GM06990 (cell line): ENCODE results near the gene C19orf85.

Experiments
- DNase-seq: peaks from one replicate; pipeline ENCODE4 v3.0.0-alpha.2; 2011; ENCODE audit not compliant: insufficient read length; ENCODE audit errors: extremely low read depth
- H3K27me3 ChIP-seq: replicated peaks from 2 replicates; pipeline ENCODE4 v1.6.0; 2011; ENCODE audit warnings: low read length; ENCODE audit not compliant: control insufficient read depth, insufficient read depth
- H3K36me3 ChIP-seq: 2 replicates; pipeline ENCODE4 v1.5.1; 2011; ENCODE audit warnings: low read length; ENCODE audit not compliant: control insufficient read depth, insufficient read depth
- H3K4me3 ChIP-seq: replicated peaks from 2 replicates; pipeline ENCODE4 v1.5.1; 2011; ENCODE audit warnings: low read depth, mild to moderate bottlenecking, control low read depth, low read length
- TF ChIP-seq, protein P1 (sequence below): IDR thresholded peaks from 2 replicates; pipeline ENCODE4 v1.5.1; 2011; ENCODE audit warnings: low read length, control low read depth, mild to moderate bottlenecking, inconsistent platforms; ENCODE audit not compliant: insufficient read depth, poor library complexity, severe bottlenecking

C19orf85 gene

DNA sequence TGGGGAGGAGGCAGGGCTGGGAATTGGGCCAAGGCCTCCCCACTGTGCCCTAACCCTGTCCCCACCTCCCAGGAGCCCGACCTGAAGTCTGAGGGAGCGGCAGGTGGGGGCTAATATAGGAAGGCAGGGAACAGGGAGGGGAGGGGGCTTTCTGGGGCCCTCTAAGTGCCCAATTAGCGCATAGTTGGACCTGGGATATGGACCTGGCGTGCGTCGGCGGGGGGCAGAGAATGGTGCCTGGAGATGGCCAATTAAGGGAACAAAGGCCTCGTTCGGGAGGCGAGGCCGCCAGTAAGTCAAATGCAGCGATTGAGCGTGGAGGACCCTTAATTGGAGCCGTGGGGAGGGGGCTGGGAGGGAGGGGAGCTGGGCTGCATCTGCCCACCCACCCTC lies at the start of gene C19orf85:
TSS of gene C19orf85 (minus strand) at position 90 of the 393 bp plus-strand sequence. CDS start 197 bp downstream, outside the sequence.
- Histone ChIP-seq H3K36me3 (no peaks in the 10 kb centered on the region), H3K4me3 (no peak within 1 kb of the TSS), H3K27me3 (no peaks in the 10 kb centered on the region)
- DNase-seq: no peak
- TF ChIP-seq, protein P1, sequence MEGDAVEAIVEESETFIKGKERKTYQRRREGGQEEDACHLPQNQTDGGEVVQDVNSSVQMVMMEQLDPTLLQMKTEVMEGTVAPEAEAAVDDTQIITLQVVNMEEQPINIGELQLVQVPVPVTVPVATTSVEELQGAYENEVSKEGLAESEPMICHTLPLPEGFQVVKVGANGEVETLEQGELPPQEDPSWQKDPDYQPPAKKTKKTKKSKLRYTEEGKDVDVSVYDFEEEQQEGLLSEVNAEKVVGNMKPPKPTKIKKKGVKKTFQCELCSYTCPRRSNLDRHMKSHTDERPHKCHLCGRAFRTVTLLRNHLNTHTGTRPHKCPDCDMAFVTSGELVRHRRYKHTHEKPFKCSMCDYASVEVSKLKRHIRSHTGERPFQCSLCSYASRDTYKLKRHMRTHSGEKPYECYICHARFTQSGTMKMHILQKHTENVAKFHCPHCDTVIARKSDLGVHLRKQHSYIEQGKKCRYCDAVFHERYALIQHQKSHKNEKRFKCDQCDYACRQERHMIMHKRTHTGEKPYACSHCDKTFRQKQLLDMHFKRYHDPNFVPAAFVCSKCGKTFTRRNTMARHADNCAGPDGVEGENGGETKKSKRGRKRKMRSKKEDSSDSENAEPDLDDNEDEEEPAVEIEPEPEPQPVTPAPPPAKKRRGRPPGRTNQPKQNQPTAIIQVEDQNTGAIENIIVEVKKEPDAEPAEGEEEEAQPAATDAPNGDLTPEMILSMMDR: no peak

DNA sequence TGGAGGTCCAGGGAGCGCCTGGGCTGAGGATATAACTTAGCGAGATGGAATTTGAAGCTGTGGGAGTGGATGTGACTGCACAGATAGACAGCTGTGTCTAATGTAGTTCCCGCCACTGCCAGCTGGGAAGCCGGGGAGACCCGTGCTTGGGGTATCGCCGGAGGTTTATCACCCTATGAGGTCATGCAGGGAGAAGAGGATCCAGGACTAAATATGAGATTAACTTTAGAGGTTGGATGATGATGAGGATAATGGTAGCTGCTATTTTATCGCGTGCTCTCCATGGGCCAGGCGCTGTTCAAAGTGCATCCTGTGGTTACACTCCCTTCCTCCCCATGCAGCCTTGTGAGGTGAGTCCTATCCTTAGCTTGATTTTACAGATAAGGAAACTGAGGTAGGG lies 43.6 kb upstream of the C19orf85 start:
- Histone ChIP-seq H3K4me3 (no peak overlapping the region), H3K36me3 (no peaks in the 10 kb centered on the region), H3K27me3 (peaks cover 2% of the 10 kb centered on the region)
- TF ChIP-seq, protein P1: no peak
- no peak for DNase-seq

DNA sequence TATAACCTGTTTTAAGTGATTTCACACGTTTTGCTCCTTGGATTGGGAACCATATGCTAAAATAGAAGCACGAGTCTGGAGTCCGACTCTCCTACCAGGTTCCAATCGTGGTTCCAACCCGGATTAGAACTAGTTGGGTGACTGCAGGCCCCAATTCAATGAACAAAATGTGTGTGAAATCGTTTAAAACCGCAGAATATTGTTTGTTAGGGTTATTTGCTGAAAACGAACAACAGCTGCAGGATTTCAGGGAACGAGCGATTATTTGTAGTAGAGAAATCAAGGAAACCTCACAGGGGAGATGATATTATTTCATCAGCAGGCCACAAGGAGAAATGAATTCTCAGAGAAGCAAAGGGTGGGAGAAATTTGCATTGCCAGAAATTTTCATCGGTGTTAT lies 40.4 kb upstream of the C19orf85 start:
- no peak for DNase-seq
- H3K36me3 ChIP-seq: no peaks in the 10 kb centered on the region

DNA sequence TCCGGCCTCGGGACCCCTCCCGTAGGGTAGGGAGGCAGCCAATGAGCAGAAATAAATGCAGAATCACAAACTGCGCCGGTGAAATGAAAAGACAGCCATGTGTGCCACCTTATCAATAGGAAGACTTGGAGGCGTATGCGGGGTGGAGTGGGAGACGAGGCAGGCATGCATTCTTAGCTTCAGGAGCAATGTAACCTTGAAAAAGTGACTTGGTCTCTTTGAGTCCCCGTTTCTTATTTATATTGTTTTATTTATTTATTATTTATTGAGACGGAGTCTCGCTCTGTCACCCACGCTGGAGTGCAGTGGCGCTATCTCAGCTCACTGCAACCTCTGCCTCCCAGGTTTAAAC lies 39.7 kb upstream of the C19orf85 start:
- DNase-seq: no peak
- no peaks in the 10 kb centered on the region; the same call in 1 of the 2 replicates for H3K27me3 ChIP-seq
- no peaks in the 10 kb centered on the region for H3K36me3 ChIP-seq
- no peak overlapping the region for H3K4me3 ChIP-seq
- TF ChIP-seq, protein P1: no peak

More for the DNA sequence above, 40.4 kb upstream of the C19orf85 start:
- H3K27me3 ChIP-seq: no peaks in the 10 kb centered on the region; the same call in 1 of the 2 replicates
- H3K4me3 ChIP-seq: no peak overlapping the region
- TF ChIP-seq, protein P1: no peak

DNA sequence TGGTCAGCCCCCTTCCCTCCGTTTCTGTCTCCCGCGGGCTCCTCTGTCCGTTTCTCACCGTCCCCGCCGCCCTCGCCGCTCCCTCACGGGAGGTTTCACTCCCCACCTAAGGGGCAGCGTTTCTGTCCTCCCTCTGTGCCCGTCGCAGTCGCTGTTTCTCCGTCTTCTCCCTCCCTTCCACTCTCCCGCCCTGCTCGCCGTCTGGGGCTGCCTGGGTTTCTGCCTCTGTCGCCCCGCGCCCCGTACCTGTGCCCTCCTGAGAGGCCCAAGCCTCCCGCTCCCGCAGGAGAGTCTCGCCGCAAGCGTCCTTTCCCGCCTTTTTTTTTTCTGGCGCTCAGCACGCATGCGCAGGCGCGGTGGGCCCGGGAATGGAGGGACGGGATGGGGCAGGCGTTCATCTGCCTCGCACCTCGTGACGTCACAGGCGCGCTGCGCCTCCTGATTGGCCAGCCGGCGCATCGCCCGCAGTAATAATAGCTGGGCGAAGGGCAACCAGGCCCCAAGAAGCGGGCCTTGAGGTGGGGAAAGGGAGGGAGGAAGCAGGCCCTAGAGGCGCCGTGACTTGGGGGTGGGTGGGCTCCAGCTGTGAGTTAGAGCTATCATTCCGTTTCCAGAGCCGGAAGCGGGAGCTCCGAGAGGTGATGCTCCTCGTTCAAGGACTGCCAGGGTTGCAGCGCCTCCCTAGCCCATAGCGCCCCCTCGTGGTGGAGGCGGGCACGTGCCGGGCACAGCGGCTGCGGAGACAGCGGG lies 39.1 kb upstream of the C19orf85 start:
- TF ChIP-seq, protein P1: peak; percentile 99
- peak; percentile 96 for DNase-seq
- no peaks in the 10 kb centered on the region for H3K36me3 ChIP-seq
- peak overlapping the region; percentile 63 for H3K4me3 ChIP-seq
- no peaks in the 10 kb centered on the region; the same call in 1 of the 2 replicates for H3K27me3 ChIP-seq

DNA sequence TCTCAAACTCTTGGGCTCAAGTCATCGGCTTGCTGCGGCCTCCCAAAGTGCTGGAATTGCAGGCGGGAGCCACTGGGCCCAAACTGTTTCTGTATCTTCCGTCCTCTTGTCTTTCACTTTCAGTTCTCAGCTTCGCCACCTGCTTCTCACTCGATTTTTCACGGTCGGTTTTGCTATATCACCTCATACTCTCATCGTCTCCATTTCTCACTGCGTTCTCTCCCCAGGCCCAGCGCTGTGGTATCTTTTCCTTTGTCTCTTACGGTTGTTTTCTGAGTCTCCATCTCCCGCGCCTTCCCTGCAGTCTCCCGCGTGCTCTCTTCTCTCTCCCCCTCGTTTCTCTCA lies 38.6 kb upstream of the C19orf85 start:
- Histone ChIP-seq H3K4me3 (no peak overlapping the region), H3K36me3 (no peaks in the 10 kb centered on the region), H3K27me3 (no peaks in the 10 kb centered on the region; the same call in 1 of the 2 replicates)
- TF ChIP-seq, protein P1: no peak
- no peak for DNase-seq
